HG03196 (cell line): ENCODE data around the gene DTD2.
"Not testable (repeated sequence)": the region's sequence is repeated elsewhere in the genome, so short reads cannot be mapped to it uniquely, and the experiment has no call there.

Experiments used
- ATAC-seq: cut with Tn5 transposase; IDR thresholded peaks from one replicate; pipeline ENCODE4 v1.9.1; 2021; ENCODE audit not compliant: unreplicated experiment

Gene DTD2

DNA sequence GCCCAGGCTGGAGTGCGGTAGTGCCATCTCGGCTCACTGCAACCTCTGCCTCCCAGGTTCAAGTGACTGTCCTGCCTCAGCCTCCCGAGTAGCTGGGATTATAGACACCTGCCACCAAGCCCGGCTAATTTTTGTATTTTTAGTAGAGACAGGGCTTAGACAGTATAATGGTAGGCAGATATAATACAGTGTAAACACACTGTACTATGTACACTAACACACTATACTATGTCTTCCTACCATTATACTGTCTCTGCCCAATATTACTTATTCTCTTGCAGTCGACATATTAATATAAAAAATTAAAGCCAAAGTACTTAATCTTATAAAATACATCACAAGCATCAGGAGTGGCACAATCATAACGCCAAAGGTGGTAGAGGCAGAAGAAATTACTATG is 15.0 kb downstream of the DTD2 start:
- no peak for ATAC-seq

GRCh38 chr14:31441273-31442111 is 15.8 kb downstream of the DTD2 start:
- no peak for ATAC-seq

DNA sequence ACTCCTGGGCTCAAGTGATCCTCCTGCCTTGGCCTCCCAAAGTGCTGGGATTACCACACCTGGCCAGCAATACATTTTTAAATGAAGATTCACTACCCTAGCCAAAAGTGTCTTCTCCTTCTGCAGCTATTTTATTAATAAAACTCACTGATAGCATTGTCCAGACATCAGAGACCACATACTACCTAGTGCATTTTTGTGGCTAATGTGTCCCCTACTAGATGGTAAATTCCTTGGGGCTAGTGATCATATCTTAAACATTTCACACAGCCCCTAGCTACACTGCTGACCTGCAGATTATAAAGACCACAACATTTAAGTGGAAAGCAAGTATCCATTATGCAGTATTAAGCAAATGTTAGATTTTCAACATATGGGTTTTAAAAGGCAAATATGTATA is 17.0 kb downstream of the DTD2 start:
- ATAC-seq, result no peak

GRCh38 chr14:31439561-31439960 is 17.7 kb downstream of the DTD2 start:
- no peak for ATAC-seq

DNA sequence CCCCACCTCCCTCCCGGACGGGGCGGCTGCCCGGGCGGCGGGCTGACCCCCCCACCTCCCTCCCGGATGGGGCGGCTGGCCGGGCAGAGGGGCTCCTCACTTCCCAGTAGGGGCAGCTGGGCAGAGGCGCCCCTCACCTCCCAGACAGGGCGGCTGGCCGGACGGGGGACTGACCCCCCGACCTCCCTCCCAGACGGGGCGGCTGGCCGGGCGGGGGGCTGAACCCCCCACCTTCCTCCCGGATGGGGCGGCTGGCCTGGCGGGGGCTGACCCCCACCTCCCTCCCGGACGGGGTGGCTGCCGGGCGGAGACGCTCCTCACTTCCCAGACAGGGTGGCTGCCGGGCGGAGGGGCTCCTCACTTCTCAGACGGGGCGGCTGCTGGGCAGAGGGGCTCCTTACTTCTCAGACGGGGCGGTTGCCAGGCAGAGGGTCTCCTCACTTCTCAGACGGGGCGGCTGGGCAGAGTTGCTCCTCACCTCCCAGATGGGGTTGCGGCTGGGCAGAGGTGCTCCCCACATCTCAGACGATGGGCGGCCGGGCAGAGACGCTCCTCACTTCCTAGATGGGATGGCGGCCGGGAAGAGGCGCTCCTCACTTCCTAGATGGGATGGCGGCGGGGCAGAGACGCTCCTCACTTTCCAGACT is 20.1 kb downstream of the DTD2 start:
- ATAC-seq, result not testable (repeated sequence)

DNA sequence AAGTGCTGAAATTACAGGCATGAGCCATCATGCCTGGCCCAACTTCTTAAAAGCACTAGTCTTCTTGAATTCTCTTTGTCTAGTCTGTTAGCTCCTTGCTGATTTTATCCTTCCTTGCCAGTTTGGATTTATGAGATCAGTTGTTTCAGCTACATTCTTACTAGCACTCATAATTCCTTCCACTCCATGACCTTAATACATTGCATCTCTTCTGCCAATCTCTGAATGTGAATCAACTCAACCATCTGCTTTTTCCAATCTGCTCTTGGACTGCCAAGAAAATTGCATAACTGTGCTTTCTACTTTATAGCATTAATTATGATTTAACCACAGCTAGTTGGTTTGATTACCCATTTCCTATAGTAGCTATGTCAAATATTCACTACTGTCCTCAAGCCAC is 22.0 kb downstream of the DTD2 start:
- no peak for ATAC-seq

GRCh38 chr14:31430634-31431264 is 26.6 kb downstream of the DTD2 start:
- no peak for ATAC-seq

DNA sequence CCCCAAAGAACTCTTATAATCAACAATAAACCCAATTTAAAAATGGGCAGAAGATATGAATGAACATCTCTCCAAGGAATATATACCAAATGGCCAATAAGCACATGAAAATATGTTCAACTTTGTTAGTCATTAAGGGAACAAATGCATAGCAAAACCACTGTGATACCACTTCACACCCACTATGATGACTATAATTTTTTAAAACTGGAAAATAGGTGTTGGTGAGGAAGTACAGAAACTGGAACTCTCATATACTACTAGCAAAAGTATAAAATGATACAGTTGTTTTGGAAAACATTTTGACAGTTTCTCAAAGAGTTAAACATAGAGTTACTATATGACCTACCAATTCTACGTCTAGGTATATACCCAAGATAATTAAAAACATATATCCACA is 27.5 kb downstream of the DTD2 start:
- ATAC-seq, result no peak

DNA sequence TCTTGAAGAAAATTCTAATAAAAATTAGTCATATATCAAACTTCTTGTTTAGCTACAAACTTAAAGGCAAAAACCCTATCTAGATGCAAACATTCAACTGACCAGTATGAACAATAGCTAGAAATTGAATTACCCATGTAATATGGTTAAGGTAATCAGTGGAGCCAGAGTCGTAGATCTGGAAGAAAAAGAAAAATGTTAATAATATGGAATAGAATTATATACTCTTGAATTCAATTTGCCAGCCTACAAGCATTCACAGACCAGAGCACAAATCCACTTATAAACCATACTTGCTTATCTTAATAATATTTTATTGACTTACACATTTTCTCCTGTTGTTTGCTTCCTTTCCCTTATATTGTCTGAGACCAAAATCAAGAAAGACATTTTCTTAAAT is 29.3 kb downstream of the DTD2 start:
- no peak for ATAC-seq

DNA sequence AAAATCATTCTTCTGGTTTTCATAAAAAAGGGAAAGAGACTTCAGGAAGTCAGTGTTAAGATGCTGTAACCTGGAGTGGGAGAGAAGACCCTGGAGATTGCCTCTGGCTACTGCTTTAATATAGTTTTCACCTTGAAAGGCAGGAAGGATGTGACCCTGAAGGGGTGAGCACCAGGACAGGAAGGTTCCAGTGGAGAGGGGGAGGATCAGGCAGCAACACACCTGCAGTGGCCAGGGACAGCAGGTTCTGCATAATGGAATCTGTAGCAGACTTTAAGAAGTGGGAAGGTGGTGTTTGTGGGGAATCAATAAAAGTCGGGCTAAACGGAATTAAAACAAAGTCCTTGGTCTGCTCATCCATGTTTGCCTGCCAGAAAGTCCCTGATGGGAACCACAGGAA is 30.6 kb downstream of the DTD2 start:
- ATAC-seq, result no peak

- no peak for ATAC-seq
These were observed 31.4 kb downstream of the DTD2 start for GRCh38 chr14:31425905-31426304.

DNA sequence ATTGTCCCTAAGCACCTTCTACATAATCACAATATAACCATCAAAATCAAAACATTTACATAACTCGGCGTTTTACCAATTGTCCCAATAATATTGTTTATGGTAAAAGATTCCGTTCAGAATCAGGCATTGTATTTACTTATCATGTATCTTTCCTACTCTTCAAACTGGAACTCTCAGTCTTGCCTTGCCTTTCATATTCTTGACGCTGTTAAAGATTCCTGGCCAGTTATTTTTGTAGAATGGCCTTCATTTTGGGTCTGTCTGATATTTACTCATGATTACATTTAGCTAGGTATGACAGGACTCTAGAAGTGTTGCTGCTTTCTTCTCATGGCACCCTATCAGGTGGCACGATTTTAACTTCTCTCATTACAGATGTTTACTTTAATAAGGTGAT is 36.1 kb downstream of the DTD2 start:
- ATAC-seq, result no peak

- peak; percentile 98 for ATAC-seq
These were observed 36.8 kb downstream of the DTD2 start, which contains the start of gene HEATR5A for GRCh38 chr14:31420319-31421111. Gene HEATR5A, minus strand, starts transcription at chr14:31420550. Its CDS starts 17,575 bp downstream, at chr14:31402975.

GRCh38 chr14:31419967-31420318 is 37.4 kb downstream of the DTD2 start:
- peak; percentile 24 for ATAC-seq

DNA sequence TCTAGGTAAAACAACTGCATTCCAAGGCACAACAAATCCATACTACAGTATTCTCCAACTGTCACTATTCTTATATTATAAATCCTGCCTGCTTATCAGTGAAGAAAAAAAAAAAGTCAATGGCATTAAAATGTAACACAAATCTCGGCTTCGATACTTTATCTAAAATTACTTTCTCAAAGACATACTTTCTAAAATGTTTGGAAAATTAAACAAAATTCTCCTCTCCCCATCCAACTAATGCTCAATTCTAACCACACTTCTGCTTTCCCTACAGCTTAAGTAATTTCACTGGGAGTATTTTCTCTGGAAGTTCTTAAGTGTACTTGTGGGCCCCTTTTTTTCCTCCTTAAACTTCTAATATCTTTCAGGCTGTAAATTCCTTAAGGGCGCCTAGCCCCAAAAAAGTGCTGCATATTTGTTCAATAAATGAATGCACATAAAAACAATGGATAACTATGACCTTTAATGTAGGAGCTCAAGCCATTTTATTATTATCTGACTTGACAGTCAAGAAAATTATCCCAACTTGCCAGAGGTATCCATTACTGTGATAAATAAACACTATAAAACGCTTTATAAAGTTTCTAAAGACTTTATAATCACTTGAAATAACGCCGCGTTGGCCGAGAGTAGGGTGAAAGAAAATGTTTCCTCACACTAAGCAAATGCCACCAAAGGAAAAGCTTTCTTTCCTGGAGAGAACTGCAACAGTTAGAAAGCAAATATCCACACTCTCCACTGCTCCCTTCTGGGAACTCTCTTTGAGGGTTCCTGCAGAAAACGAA is 37.9 kb downstream of the DTD2 start:
- ATAC-seq, result no peak

DNA sequence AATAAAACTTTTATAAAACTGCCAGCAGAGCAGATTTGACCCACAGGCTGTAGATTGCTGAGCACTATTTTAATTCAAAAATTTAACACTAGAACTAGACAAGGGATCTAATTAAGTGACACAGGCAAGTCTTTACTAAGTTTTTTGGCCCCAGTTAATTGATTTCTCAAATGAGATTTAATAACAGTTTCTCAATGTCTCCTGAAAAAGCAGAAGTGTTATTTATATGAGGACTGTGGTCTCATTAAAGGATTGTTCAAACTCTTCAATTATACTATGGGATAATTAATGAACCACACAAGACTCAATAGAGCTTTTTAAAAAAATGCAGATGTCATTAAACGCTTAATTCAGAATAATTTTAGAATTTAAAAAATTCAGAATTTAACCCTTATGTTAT is 38.9 kb downstream of the DTD2 start:
- no peak for ATAC-seq

GRCh38 chr14:31414190-31414833 is 43.0 kb downstream of the DTD2 start:
- no peak for ATAC-seq

- ATAC-seq, result no peak
These were observed 46.0 kb downstream of the DTD2 start for GRCh38 chr14:31411218-31411727.

GRCh38 chr14:31410048-31410650 is 47.2 kb downstream of the DTD2 start:
- ATAC-seq, result no peak
